ENCODE data around the gene CCDC182.

DNA sequence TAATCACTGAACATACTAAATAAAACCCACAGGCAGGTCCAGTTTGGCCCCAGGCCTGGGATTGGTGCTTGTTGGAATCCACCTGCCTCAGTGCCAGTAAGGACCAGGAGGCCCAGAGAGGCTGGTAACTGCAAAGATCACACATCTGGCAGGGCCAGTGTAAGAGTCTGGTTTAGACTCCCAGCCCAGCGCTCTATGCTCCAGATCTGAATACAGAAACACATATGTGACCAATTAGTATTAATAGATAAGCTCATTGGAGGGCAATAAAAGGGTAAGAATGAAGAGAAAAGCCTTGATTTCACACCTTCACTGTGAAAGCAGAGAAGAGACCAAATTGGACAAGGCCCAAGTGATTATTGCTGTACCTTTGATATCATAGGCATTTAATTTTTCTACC lies 13.6 kb upstream of the CCDC182 start:
- TF ChIP-seq, protein P1, sequence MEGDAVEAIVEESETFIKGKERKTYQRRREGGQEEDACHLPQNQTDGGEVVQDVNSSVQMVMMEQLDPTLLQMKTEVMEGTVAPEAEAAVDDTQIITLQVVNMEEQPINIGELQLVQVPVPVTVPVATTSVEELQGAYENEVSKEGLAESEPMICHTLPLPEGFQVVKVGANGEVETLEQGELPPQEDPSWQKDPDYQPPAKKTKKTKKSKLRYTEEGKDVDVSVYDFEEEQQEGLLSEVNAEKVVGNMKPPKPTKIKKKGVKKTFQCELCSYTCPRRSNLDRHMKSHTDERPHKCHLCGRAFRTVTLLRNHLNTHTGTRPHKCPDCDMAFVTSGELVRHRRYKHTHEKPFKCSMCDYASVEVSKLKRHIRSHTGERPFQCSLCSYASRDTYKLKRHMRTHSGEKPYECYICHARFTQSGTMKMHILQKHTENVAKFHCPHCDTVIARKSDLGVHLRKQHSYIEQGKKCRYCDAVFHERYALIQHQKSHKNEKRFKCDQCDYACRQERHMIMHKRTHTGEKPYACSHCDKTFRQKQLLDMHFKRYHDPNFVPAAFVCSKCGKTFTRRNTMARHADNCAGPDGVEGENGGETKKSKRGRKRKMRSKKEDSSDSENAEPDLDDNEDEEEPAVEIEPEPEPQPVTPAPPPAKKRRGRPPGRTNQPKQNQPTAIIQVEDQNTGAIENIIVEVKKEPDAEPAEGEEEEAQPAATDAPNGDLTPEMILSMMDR (IDR thresholded peaks at IDR 0.05), result no peak
- TF ChIP-seq POLR2A (IDR thresholded peaks at IDR 0.05) (no peak), EP300 (IDR thresholded peaks at IDR 0.05) (no peak)

Measured in stomach (tissue), 4 donors.